ENCODE measurements around the gene TUBG2. TPM values are rescaled to one million over a fixed set of nuclear protein-coding genes. Genes with fewer than 3 reads are reported as not detected.

Gene TUBG2
- total and polyA plus RNA-seq, 10 of the 15 experiments (the other 5 are each of a cell fraction or from before 2014, with no cell fraction given), result 1.2 to 12.5 (median 8.9) TPM

GRCh38 chr17:42681976-42682721, 23.1 kb downstream of the TUBG2 start, which contains the start of gene CNTNAP1 (continued):
- TF ChIP-seq MAX (IDR thresholded peaks at IDR 0.05; ENCODE audit: low read depth, low read length) (peak; percentile 52), CEBPB (IDR thresholded peaks at IDR 0.05; ENCODE audit: borderline replicate concordance in 1 of 2, low read depth in 2 of 2, low read length in 2 of 2) (no peak), RELB (IDR thresholded peaks at IDR 0.05; ENCODE audit: low read depth) (peak; percentile 56; the same call in 1 of the 2 replicates), HDAC6 (IDR thresholded peaks at IDR 0.05; ENCODE audit: unreplicated experiment) (no peak), LARP7 (IDR thresholded peaks at IDR 0.05) (no peak), TCF12 (IDR thresholded peaks at IDR 0.05; ENCODE audit: low read depth, low read length) (0 out of 2 replicates have a peak, but pooled peaks have one; percentile 5), EGR1 (IDR thresholded peaks at IDR 0.05; ENCODE audit: borderline replicate concordance in 1 of 2, low read depth in 2 of 2, low read length in 2 of 2) (peak in 1 of 2 experiments; percentile 4; a peak in 1 of 3 replicates), ZBED1 (IDR thresholded peaks at IDR 0.05; ENCODE audit: borderline replicate concordance) (no peak), ETV6 (conservative IDR thresholded peaks at IDR 0.05 in 1 of 2, IDR thresholded peaks at IDR 0.05 in 1 of 2; ENCODE audit: borderline replicate concordance in 1 of 2, low read depth in 1 of 2) (0 out of 4 replicates have a peak, but pooled peaks of 1 of the 2 experiments have one; percentile 7), BHLHE40 (IDR thresholded peaks at IDR 0.05; ENCODE audit: borderline replicate concordance in 1 of 2, low read depth in 2 of 2, low read length in 1 of 2) (peak; percentile 90 to 93), IKZF2 (IDR thresholded peaks at IDR 0.05) (peak; percentile 29 to 61; a peak in 2 of 4 replicates), TCF3 (IDR thresholded peaks at IDR 0.05; ENCODE audit: borderline replicate concordance, insufficient read depth, low read depth, low read length) (no peak), NRF1 (conservative IDR thresholded peaks at IDR 0.05; ENCODE audit: low read depth, low read length) (peak; percentile 54), ZNF217 (IDR thresholded peaks at IDR 0.05) (peak; percentile 76), ESRRA (IDR thresholded peaks at IDR 0.05; ENCODE audit: low read length) (no peak), SUZ12 (IDR thresholded peaks at IDR 0.05; ENCODE audit: unreplicated experiment) (no peak), CHD4 (IDR thresholded peaks at IDR 0.05) (no peak), RUNX3 (IDR thresholded peaks at IDR 0.05; ENCODE audit: low read length) (no peak), RAD21 (IDR thresholded peaks at IDR 0.05; ENCODE audit: insufficient read depth, low read depth, low read length) (no peak), TAF1 (IDR thresholded peaks at IDR 0.05; ENCODE audit: borderline replicate concordance, low read depth, low read length) (peak; percentile 13; the same call in 1 of the 2 replicates), SMARCA5 (IDR thresholded peaks at IDR 0.05) (peak; percentile 98), ATF7 (IDR thresholded peaks at IDR 0.05; ENCODE audit: low read depth) (0 out of 2 replicates have a peak, but pooled peaks have one; percentile 22), SUPT20H (IDR thresholded peaks at IDR 0.05; ENCODE audit: borderline replicate concordance, control insufficient read depth, low read depth, low read length) (no peak), CHD1 (IDR thresholded peaks at IDR 0.05; ENCODE audit: low read depth, low read length) (no peak), SMAD1 (IDR thresholded peaks at IDR 0.05; ENCODE audit: low read depth, partially characterized antibody) (no peak)
- TF ChIP-seq, protein P1, sequence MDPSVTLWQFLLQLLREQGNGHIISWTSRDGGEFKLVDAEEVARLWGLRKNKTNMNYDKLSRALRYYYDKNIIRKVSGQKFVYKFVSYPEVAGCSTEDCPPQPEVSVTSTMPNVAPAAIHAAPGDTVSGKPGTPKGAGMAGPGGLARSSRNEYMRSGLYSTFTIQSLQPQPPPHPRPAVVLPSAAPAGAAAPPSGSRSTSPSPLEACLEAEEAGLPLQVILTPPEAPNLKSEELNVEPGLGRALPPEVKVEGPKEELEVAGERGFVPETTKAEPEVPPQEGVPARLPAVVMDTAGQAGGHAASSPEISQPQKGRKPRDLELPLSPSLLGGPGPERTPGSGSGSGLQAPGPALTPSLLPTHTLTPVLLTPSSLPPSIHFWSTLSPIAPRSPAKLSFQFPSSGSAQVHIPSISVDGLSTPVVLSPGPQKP (IDR thresholded peaks at IDR 0.05; ENCODE audit: low read depth, low read length), result no peak
- TF ChIP-seq, protein P2, sequence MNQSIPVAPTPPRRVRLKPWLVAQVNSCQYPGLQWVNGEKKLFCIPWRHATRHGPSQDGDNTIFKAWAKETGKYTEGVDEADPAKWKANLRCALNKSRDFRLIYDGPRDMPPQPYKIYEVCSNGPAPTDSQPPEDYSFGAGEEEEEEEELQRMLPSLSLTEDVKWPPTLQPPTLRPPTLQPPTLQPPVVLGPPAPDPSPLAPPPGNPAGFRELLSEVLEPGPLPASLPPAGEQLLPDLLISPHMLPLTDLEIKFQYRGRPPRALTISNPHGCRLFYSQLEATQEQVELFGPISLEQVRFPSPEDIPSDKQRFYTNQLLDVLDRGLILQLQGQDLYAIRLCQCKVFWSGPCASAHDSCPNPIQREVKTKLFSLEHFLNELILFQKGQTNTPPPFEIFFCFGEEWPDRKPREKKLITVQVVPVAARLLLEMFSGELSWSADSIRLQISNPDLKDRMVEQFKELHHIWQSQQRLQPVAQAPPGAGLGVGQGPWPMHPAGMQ (IDR thresholded peaks at IDR 0.05; ENCODE audit: borderline replicate concordance), result no peak
